ENCODE results near the gene SYNDIG1.

- TF ChIP-seq, protein P1, sequence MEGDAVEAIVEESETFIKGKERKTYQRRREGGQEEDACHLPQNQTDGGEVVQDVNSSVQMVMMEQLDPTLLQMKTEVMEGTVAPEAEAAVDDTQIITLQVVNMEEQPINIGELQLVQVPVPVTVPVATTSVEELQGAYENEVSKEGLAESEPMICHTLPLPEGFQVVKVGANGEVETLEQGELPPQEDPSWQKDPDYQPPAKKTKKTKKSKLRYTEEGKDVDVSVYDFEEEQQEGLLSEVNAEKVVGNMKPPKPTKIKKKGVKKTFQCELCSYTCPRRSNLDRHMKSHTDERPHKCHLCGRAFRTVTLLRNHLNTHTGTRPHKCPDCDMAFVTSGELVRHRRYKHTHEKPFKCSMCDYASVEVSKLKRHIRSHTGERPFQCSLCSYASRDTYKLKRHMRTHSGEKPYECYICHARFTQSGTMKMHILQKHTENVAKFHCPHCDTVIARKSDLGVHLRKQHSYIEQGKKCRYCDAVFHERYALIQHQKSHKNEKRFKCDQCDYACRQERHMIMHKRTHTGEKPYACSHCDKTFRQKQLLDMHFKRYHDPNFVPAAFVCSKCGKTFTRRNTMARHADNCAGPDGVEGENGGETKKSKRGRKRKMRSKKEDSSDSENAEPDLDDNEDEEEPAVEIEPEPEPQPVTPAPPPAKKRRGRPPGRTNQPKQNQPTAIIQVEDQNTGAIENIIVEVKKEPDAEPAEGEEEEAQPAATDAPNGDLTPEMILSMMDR (IDR thresholded peaks at IDR 0.05): no peak
- TF ChIP-seq POLR2A (IDR thresholded peaks at IDR 0.05): no peak
- TF ChIP-seq EP300 (IDR thresholded peaks at IDR 0.05): no peak
These were observed 120.4 kb downstream of the SYNDIG1 start for GRCh38 chr20:24589815-24590177.

All from tibial nerve (tissue), 4 donors.